Prostate gland (tissue), 2 donors: ENCODE results near the gene FHOD3.

Source experiments
- POLR2A ChIP-seq: fragments of 450-650 bp; IDR thresholded peaks from one replicate; pipeline ENCODE4 v1.6.1; 2016; ENCODE audit warnings: antibody characterized with exemption, mild to moderate bottlenecking
- POLR2AphosphoS5 ChIP-seq: sonication (generic); formaldehyde crosslinking; IDR thresholded peaks from one replicate; pipeline ENCODE4 v1.6.1; 2017; ENCODE audit warnings: antibody characterized with exemption
- TF ChIP-seq, protein P1 (sequence below), 4 experiments: fragments of 200-600 bp in 2 of 4; fragments of 450-650 bp in 2 of 4; sonication (generic) in 2 of 4; IDR thresholded peaks; 1 replicate in 3 of 4; 2 replicates in 1 of 4; pipeline ENCODE4 v1.5.1; 2016 to 2019; ENCODE audit warnings: antibody characterized with exemption in 4 of 4, mild to moderate bottlenecking in 2 of 4, moderate library complexity in 2 of 4

GRCh38 chr18:36274083-36274715 lies 23.3 kb upstream of the FHOD3 start:
- TF ChIP-seq POLR2AphosphoS5, result no peak
- TF ChIP-seq, protein P1, sequence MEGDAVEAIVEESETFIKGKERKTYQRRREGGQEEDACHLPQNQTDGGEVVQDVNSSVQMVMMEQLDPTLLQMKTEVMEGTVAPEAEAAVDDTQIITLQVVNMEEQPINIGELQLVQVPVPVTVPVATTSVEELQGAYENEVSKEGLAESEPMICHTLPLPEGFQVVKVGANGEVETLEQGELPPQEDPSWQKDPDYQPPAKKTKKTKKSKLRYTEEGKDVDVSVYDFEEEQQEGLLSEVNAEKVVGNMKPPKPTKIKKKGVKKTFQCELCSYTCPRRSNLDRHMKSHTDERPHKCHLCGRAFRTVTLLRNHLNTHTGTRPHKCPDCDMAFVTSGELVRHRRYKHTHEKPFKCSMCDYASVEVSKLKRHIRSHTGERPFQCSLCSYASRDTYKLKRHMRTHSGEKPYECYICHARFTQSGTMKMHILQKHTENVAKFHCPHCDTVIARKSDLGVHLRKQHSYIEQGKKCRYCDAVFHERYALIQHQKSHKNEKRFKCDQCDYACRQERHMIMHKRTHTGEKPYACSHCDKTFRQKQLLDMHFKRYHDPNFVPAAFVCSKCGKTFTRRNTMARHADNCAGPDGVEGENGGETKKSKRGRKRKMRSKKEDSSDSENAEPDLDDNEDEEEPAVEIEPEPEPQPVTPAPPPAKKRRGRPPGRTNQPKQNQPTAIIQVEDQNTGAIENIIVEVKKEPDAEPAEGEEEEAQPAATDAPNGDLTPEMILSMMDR (IDR thresholded peaks at IDR 0.05), result no peak
- TF ChIP-seq POLR2A, result no peak
